PFSK-1 (cell line): Measurements from ENCODE around the gene STK35.

Experiments used
- FOXP2 ChIP-seq: optimal IDR thresholded peaks from 2 replicates; pipeline ENCODE3; 2011; ENCODE audit warnings: borderline replicate concordance, control low read depth, inconsistent platforms; ENCODE audit not compliant: insufficient read depth; ENCODE audit errors: extremely low read length, extremely low read depth
- POLR2AphosphoS5 ChIP-seq: IDR thresholded peaks from 2 replicates; pipeline ENCODE4 v1.6.1; 2012; ENCODE audit warnings: low read depth, mild to moderate bottlenecking, control low read depth, low read length, moderate library complexity
- REST ChIP-seq, 2 experiments: IDR thresholded peaks; 2 replicates each; pipeline versions ENCODE4 v1.6.1 to v1.8.0; 2011 to 2012; ENCODE audit warnings: low read depth in 2 of 2, low read length in 2 of 2, control low read depth in 1 of 2, inconsistent platforms in 1 of 2, mild to moderate bottlenecking in 1 of 2, moderate library complexity in 1 of 2; ENCODE audit not compliant: insufficient read depth in 1 of 2
- SIN3A ChIP-seq: IDR thresholded peaks from 2 replicates; pipeline ENCODE4 v1.6.1; 2012; ENCODE audit warnings: mild to moderate bottlenecking, low read length, moderate library complexity, borderline replicate concordance; ENCODE audit not compliant: insufficient read depth
- TAF1 ChIP-seq: IDR thresholded peaks from 2 replicates; pipeline ENCODE4 v1.6.1; 2012; ENCODE audit warnings: low read length, control low read depth, borderline replicate concordance; ENCODE audit not compliant: insufficient read depth

Gene STK35

GRCh38 chr20:2163312-2163711, 61.7 kb downstream of the STK35 start:
- TF ChIP-seq SIN3A: no peak
- no peak for TF ChIP-seq POLR2AphosphoS5
- no peak for TF ChIP-seq TAF1
- TF ChIP-seq REST (IDR thresholded peaks at IDR 0.05; ENCODE audit: insufficient read depth in 1 of 2, low read depth in 2 of 2, low read length in 2 of 2): no peak
- TF ChIP-seq FOXP2: no peak

- TF ChIP-seq POLR2AphosphoS5 (no peak), SIN3A (no peak), FOXP2 (no peak)
Observed at GRCh38 chr20:2163757-2164156, 62.1 kb downstream of the STK35 start.

DNA sequence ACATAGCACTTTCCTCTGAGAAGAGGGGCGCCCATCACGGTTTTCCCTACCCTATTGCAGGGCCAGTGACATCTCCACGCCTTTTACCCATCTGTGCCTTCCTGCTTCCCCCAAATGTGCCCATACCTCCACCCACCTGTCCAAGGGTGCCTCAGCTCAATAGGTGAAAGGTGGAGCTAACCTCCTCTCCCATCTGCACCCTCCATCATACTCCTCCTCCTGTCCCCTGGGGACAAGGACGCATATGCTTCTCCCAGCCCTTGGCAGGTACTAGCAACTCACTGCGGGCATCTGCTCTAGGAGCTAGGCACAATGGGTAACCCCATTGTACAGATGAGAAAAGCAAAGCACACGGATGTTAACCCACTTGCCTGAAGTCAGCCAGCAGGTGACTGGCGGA, 62.8 kb downstream of the STK35 start:
- TF ChIP-seq TAF1 (no peak), POLR2AphosphoS5 (no peak), REST (IDR thresholded peaks at IDR 0.05; ENCODE audit: insufficient read depth in 1 of 2, low read depth in 2 of 2, low read length in 2 of 2) (no peak), SIN3A (no peak), FOXP2 (no peak)

- TF ChIP-seq REST (IDR thresholded peaks at IDR 0.05; ENCODE audit: insufficient read depth in 1 of 2, low read depth in 2 of 2, low read length in 2 of 2): no peak
- no peak for TF ChIP-seq SIN3A
- TF ChIP-seq POLR2AphosphoS5: no peak
- TF ChIP-seq TAF1: no peak
- no peak for TF ChIP-seq FOXP2
Observed at GRCh38 chr20:2164966-2165365, 63.3 kb downstream of the STK35 start.

DNA sequence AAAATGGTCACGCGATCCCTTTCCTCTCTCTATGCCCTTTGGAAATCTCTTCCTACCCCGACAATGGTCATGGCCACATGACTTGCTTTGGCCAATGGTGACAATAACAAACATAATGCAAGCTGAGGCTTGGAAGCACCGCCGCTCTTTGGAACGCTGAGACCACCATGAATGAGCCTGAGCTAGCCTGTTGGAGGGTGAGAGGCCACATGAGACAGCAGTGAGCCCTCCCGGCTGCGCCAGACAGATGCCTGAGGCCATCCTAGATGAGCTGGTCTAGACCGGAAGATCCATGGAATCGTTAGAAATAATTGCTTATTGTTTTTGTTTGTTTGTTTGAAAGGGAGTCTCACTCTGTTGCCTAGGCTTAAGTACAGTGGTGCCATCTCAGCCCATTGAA, 64.2 kb downstream of the STK35 start:
- TF ChIP-seq REST (IDR thresholded peaks at IDR 0.05; ENCODE audit: insufficient read depth in 1 of 2, low read depth in 2 of 2, low read length in 2 of 2): no peak
- TF ChIP-seq POLR2AphosphoS5: no peak
- no peak for TF ChIP-seq FOXP2
